ENCODE results near the gene DAGLA.

The DAGLA gene

DNA sequence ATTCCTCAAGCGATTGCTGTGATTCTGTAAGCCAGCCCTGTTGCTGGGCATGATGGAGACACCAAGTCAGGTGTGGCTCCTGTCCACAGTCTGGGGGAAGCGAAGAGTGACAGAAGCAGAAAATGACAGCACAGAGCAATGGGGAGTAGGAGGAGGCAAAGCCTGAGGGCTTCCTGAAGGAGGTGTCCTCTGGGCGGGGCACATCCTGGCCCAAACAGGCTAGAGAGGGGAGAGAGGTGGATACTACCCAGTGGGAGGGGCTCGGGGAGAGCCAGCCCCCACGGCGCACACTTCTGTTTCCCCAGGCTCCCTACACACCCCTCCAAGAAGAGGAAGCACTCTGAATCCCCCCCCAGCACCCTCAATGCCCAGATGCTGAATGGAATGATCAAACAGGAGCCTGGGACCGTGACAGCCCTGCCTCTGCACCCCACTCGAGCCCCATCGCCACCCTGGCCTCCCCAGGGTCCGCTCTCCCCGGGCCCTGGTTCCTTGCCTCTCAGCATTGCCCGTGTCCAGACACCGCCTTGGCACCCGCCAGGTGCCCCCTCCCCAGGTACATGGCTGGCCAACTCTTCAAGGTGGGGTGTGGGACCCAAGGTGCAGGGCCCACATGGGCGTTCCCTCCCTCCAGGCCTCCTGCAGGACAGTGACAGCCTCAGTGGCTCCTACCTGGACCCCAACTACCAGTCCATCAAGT, 91.2 kb downstream of the DAGLA start:
- POLR2A ChIA-PET, result no interaction called here

DNA sequence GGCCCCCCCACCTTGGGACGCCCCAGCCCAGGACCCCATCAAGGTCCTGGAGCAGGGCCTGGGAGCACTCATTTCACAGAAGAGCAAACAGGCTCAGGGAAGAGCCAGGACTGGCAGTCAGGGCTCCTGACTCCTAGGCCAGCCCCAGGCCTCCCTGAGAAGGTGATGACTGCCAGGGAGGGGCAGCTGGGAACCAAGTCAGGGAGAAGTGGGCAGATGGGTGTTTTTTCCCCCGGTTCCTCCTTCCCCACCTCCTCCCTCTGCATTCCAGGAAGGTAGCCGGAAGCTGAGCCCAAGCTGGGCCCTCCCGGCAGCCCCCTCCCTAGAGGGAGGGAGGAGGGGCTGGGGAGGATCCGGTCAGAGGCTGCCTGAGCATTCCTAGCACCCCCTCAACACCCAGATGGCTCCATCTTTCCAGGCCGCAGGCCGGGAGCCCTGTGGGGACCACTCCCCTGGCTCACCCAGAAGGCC, 91.8 kb downstream of the DAGLA start:
- no peak for DNase-seq (ENCODE audit: extremely low spot score)
- ChIA-PET CTCF (no interaction called here), POLR2A (no interaction called here)
- TF ChIP-seq FOXA1 (IDR thresholded peaks at IDR 0.05), result no peak
- no peak for TF ChIP-seq CTBP1 (IDR thresholded peaks at IDR 0.05; ENCODE audit: borderline replicate concordance)
- TF ChIP-seq PKNOX1 (IDR thresholded peaks at IDR 0.05), result no peak
- no peak for TF ChIP-seq ZNF384 (IDR thresholded peaks at IDR 0.05)
- no peak for TF ChIP-seq SP1 (IDR thresholded peaks at IDR 0.05)
- TF ChIP-seq TARDBP (IDR thresholded peaks at IDR 0.05), result no peak
- no peak for TF ChIP-seq BHLHE40 (IDR thresholded peaks at IDR 0.05; ENCODE audit: borderline replicate concordance)
- no peak for TF ChIP-seq FOXK2 (IDR thresholded peaks at IDR 0.05)
- TF ChIP-seq LEF1 (IDR thresholded peaks at IDR 0.05; ENCODE audit: borderline replicate concordance), result no peak
- TF ChIP-seq NFRKB (IDR thresholded peaks at IDR 0.05), result no peak
- no peak for TF ChIP-seq ARNT (IDR thresholded peaks at IDR 0.05)
- no peak for TF ChIP-seq L3MBTL2 (conservative IDR thresholded peaks at IDR 0.05)
- TF ChIP-seq FOXM1 (IDR thresholded peaks at IDR 0.05; ENCODE audit: borderline replicate concordance), result no peak
- TF ChIP-seq SUZ12 (IDR thresholded peaks at IDR 0.05), result no peak
- no peak for TF ChIP-seq HDGF (IDR thresholded peaks at IDR 0.05; ENCODE audit: borderline replicate concordance)
- no peak for TF ChIP-seq ELF4 (IDR thresholded peaks at IDR 0.05)

More for the DNA sequence above, 91.2 kb downstream of the DAGLA start:
- DNase-seq (ENCODE audit: extremely low spot score), result no peak
- TF ChIP-seq SUZ12 (IDR thresholded peaks at IDR 0.05), result no peak
- no peak for TF ChIP-seq ZNF384 (IDR thresholded peaks at IDR 0.05)
- no peak for TF ChIP-seq ARNT (IDR thresholded peaks at IDR 0.05)
- TF ChIP-seq FOXK2 (IDR thresholded peaks at IDR 0.05), result no peak
- no peak for TF ChIP-seq NFRKB (IDR thresholded peaks at IDR 0.05)
- TF ChIP-seq TARDBP (IDR thresholded peaks at IDR 0.05), result no peak
- TF ChIP-seq L3MBTL2 (conservative IDR thresholded peaks at IDR 0.05), result no peak
- TF ChIP-seq CTBP1 (IDR thresholded peaks at IDR 0.05; ENCODE audit: borderline replicate concordance), result no peak
- TF ChIP-seq LEF1 (IDR thresholded peaks at IDR 0.05; ENCODE audit: borderline replicate concordance), result no peak
- TF ChIP-seq BHLHE40 (IDR thresholded peaks at IDR 0.05; ENCODE audit: borderline replicate concordance), result no peak
- TF ChIP-seq FOXA1 (IDR thresholded peaks at IDR 0.05), result no peak
- CTCF ChIA-PET, result no interaction called here

DNA sequence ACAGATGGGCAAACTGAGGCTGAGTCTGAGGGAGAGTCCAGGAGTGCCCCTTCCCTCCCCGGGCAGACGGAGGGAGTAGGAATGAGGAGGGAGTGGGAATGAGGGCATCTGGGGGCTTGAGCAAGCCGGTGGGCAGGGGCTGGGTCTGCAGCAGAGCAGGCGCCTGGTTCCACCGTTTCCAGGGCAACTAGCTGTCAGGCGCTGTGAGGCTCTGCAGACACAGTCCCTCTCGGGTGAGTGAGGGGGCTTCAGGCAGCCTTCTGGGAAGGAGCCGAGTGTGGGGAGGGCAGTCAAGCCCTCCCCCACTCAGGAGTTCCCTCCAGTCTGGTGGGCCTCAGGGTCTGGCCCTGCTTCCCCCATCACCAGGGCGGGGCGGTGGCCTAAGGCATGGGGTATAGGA, 93.2 kb downstream of the DAGLA start:
- CTCF ChIA-PET, result no interaction called here
- DNase-seq (ENCODE audit: extremely low spot score), result no peak
- POLR2A ChIA-PET, result no interaction called here
- TF ChIP-seq FOXM1 (IDR thresholded peaks at IDR 0.05; ENCODE audit: borderline replicate concordance) (no peak), TARDBP (IDR thresholded peaks at IDR 0.05) (no peak), FOXA1 (IDR thresholded peaks at IDR 0.05) (no peak), ARNT (IDR thresholded peaks at IDR 0.05) (no peak), CTBP1 (IDR thresholded peaks at IDR 0.05; ENCODE audit: borderline replicate concordance) (no peak)

DNA sequence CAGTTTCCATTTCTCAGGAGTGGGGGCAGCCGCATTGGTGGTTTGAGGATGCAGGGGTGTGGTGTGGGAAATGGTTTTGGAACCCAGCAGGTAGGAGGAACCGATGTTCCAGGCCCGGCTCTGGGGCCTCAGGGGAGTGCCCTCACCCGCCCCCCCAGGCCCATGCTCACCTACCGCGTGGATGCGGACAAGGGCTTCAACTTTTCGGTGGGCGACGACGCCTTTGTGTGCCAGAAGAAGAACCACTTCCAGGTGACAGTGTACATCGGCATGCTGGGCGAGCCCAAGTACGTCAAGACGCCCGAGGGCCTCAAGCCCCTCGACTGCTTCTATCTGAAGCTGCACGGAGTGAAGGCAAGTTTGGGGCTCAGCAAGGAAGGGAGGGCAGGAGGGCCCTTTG, 93.6 kb downstream of the DAGLA start:
- DNase-seq (ENCODE audit: extremely low spot score), result no peak
- ChIA-PET CTCF (no interaction called here), POLR2A (interaction anchor here (1.0 kb wide), 1 partner anchor 19 kb away, joined by 3 read pairs; the partner anchor contains the start of genes FEN1 and TMEM258)
- TF ChIP-seq PKNOX1 (IDR thresholded peaks at IDR 0.05) (no peak), FOXA1 (IDR thresholded peaks at IDR 0.05) (no peak), ELF4 (IDR thresholded peaks at IDR 0.05) (no peak), CTBP1 (IDR thresholded peaks at IDR 0.05; ENCODE audit: borderline replicate concordance) (no peak), TARDBP (IDR thresholded peaks at IDR 0.05) (no peak)

GRCh38 chr11:61774411-61774810, 94.2 kb downstream of the DAGLA start:
- DNase-seq (ENCODE audit: extremely low spot score), result no peak
- ChIA-PET POLR2A (interaction anchor here (1.0 kb wide), 1 partner anchor 18 kb away, joined by 3 read pairs; the partner anchor contains the start of genes FEN1 and TMEM258), CTCF (no interaction called here)
- TF ChIP-seq CTBP1 (IDR thresholded peaks at IDR 0.05; ENCODE audit: borderline replicate concordance) (no peak), SUZ12 (IDR thresholded peaks at IDR 0.05) (no peak), NFRKB (IDR thresholded peaks at IDR 0.05) (no peak), PKNOX1 (IDR thresholded peaks at IDR 0.05) (no peak), SP1 (IDR thresholded peaks at IDR 0.05) (no peak), LEF1 (IDR thresholded peaks at IDR 0.05; ENCODE audit: borderline replicate concordance) (no peak), HDGF (IDR thresholded peaks at IDR 0.05; ENCODE audit: borderline replicate concordance) (no peak), L3MBTL2 (conservative IDR thresholded peaks at IDR 0.05) (no peak), TARDBP (IDR thresholded peaks at IDR 0.05) (no peak), FOXM1 (IDR thresholded peaks at IDR 0.05; ENCODE audit: borderline replicate concordance) (no peak), ZNF384 (IDR thresholded peaks at IDR 0.05) (no peak)

- ChIA-PET CTCF (interaction anchor here (0.7 kb wide), 1 partner anchor 122 kb away, joined by 3 read pairs; no protein-coding TSS in a partner anchor), POLR2A (no interaction called here)
- no peak for DNase-seq (ENCODE audit: extremely low spot score)
- no peak for TF ChIP-seq NFRKB (IDR thresholded peaks at IDR 0.05)
- no peak for TF ChIP-seq PKNOX1 (IDR thresholded peaks at IDR 0.05)
- no peak for TF ChIP-seq ARNT (IDR thresholded peaks at IDR 0.05)
- no peak for TF ChIP-seq FOXK2 (IDR thresholded peaks at IDR 0.05)
Measured at GRCh38 chr11:61775106-61775505, 94.9 kb downstream of the DAGLA start.
